PC-9 (cell line): Measurements from ENCODE around the gene SNTG2. TPM values are rescaled to one million over a fixed set of nuclear protein-coding genes. Genes with fewer than 3 reads are reported as not detected.

Experiments used
- BruUV-seq: library from RNA; stranded (reverse); fragments of 400-500 nt; replicated peaks from 2 replicates; lab custom pipeline; 2021; lab: Mats Ljungman, UMichigan
- CTCF ChIA-PET: fragments of 300-600 bp; sonication (Branson Sonifier 250); formaldehyde crosslinking; loops from one replicate; lab custom pipeline; 2022; ENCODE audit warnings: antibody characterized with exemption; lab: Charles Lee
- POLR2A ChIA-PET: fragments of 300-600 bp; sonication (Branson Sonifier 250); formaldehyde crosslinking; loops from one replicate; lab custom pipeline; 2022; ENCODE audit warnings: antibody characterized with exemption; ENCODE audit not compliant: unreplicated experiment; lab: Charles Lee
- DNase-seq, 2 experiments: peaks; one replicate each; pipeline versions ENCODE4 v3.0.0 to v3.0.0-alpha.2; 2015 to 2022; ENCODE audit warnings: mixed read lengths in 1 of 2
- H2AFZ ChIP-seq: fragments of 200-600 bp; sonication (generic); 2 replicates; pipeline ENCODE4 v1.8.1; 2017; ENCODE audit warnings: antibody characterized with exemption
- H3F3A ChIP-seq: fragments of 200-600 bp; sonication (generic); 2 replicates; pipeline ENCODE4 v1.8.1; 2017; ENCODE audit warnings: antibody characterized with exemption, mild to moderate bottlenecking, low read depth; ENCODE audit not compliant: insufficient read depth
- H3K27ac ChIP-seq: fragments of 200-600 bp; sonication (generic); 2 replicates; pipeline ENCODE4 v1.6.1; 2016; ENCODE audit warnings: mixed run types
- H3K27me3 ChIP-seq: fragments of 200-600 bp; sonication (generic); 2 replicates; pipeline ENCODE4 v1.6.1; 2016; ENCODE audit warnings: low read depth, mixed run types; ENCODE audit not compliant: insufficient read depth
- H3K36me3 ChIP-seq: fragments of 200-600 bp; sonication (generic); 2 replicates; pipeline ENCODE4 v1.6.1; 2016; ENCODE audit warnings: low read depth, mixed run types
- H3K4me1 ChIP-seq: fragments of 200-600 bp; sonication (generic); replicated peaks from 2 replicates; pipeline ENCODE4 v1.6.1; 2016; ENCODE audit warnings: mixed run types; ENCODE audit not compliant: insufficient read depth
- H3K4me2 ChIP-seq: fragments of 200-600 bp; sonication (generic); 2 replicates; pipeline ENCODE4 v1.6.1; 2017; ENCODE audit warnings: mixed run types
- H3K4me3 ChIP-seq: fragments of 200-600 bp; sonication (generic); 2 replicates; pipeline ENCODE4 v1.6.1; 2016; ENCODE audit warnings: mixed run types
- H3K79me2 ChIP-seq: fragments of 200-600 bp; sonication (generic); 2 replicates; pipeline ENCODE4 v1.6.1; 2017; ENCODE audit warnings: low read depth, mixed run types
- H3K9me2 ChIP-seq: fragments of 200-600 bp; sonication (generic); 2 replicates; pipeline ENCODE4 v1.8.1; 2017; ENCODE audit warnings: mild to moderate bottlenecking; ENCODE audit not compliant: insufficient read depth
- H3K9me3 ChIP-seq: fragments of 200-600 bp; sonication (generic); 2 replicates; pipeline ENCODE4 v1.8.1; 2016; ENCODE audit warnings: low read depth; ENCODE audit not compliant: insufficient read depth
- H4K20me1 ChIP-seq: fragments of 200-600 bp; sonication (generic); 2 replicates; pipeline ENCODE4 v1.8.1; 2017; ENCODE audit not compliant: insufficient read depth
- EZH2 ChIP-seq: fragments of 200-600 bp; sonication (generic); IDR thresholded peaks from 2 replicates; pipeline ENCODE4 v1.8.0; 2017; ENCODE audit warnings: antibody characterized with exemption, low read depth
- intact Hi-C: fragments of 100-400 bp; cut with micrococcal nuclease; formaldehyde crosslinking; loops from one replicate; pipeline ENCODE4 v1.10.0; 2022; ENCODE audit not compliant: unreplicated experiment
- total RNA-seq: library from RNA; stranded (reverse); gene quantifications from 2 replicates; pipeline ENCODE4 v1.2.3, GENCODE V29; 2021
- TF ChIP-seq, protein P1 (sequence below): fragments of 200-600 bp; sonication (generic); conservative IDR thresholded peaks from 2 replicates; pipeline ENCODE4 v1.6.1; 2017; ENCODE audit warnings: mixed run types, antibody characterized with exemption, mild to moderate bottlenecking, moderate library complexity

SNTG2 gene
- total RNA-seq, 1 experiment from 2014 or later = not detected

DNA sequence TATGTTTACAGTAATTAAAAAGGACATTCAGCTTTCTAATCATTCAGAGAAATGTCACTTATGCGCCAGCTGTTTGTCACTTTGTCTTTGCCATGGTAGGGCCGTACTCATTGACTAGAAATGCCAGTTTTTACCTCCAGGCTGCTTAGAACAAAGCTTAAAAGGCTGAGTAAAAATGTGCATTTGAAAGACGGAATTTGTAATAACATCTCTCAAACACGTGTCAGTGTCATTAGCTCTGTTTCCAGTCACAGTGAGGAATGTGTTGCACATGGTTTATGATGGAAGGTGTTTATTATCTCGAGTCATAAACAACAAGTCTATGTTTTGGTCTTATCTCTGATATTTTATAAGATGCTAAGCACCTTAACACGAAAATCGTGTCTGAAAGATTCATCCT lies 118.2 kb downstream of the SNTG2 start:
- H3K4me1 ChIP-seq = no peaks in the 10 kb centered on the region
- no peak overlapping the region for H2AFZ ChIP-seq
- H3K4me2 ChIP-seq = no peak overlapping the region
- no TSS peak for BruUV-seq
- ChIA-PET CTCF (no interaction called here), POLR2A (interaction anchor here (0.7 kb wide), 1 partner anchor 687 kb away, joined by 4 read pairs; no protein-coding TSS in a partner anchor)
- H3K4me3 ChIP-seq = no peak overlapping the region
- H3K36me3 ChIP-seq = no peaks in the 10 kb centered on the region
- H3K27ac ChIP-seq = no peak overlapping the region
- H3K79me2 ChIP-seq = no peaks in the 10 kb centered on the region
- intact Hi-C loops = no loop called here
- no peak for DNase-seq
- no peaks in the 10 kb centered on the region for H3K9me3 ChIP-seq
- no peaks in the 10 kb centered on the region for H3K9me2 ChIP-seq
- no peaks in the 10 kb centered on the region for H3F3A ChIP-seq
- TF ChIP-seq, protein P1, sequence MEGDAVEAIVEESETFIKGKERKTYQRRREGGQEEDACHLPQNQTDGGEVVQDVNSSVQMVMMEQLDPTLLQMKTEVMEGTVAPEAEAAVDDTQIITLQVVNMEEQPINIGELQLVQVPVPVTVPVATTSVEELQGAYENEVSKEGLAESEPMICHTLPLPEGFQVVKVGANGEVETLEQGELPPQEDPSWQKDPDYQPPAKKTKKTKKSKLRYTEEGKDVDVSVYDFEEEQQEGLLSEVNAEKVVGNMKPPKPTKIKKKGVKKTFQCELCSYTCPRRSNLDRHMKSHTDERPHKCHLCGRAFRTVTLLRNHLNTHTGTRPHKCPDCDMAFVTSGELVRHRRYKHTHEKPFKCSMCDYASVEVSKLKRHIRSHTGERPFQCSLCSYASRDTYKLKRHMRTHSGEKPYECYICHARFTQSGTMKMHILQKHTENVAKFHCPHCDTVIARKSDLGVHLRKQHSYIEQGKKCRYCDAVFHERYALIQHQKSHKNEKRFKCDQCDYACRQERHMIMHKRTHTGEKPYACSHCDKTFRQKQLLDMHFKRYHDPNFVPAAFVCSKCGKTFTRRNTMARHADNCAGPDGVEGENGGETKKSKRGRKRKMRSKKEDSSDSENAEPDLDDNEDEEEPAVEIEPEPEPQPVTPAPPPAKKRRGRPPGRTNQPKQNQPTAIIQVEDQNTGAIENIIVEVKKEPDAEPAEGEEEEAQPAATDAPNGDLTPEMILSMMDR = no peak
- no peak for TF ChIP-seq EZH2
- H3K27me3 ChIP-seq = peaks cover 77% of the 10 kb centered on the region
- H4K20me1 ChIP-seq = no peaks in the 10 kb centered on the region

DNA sequence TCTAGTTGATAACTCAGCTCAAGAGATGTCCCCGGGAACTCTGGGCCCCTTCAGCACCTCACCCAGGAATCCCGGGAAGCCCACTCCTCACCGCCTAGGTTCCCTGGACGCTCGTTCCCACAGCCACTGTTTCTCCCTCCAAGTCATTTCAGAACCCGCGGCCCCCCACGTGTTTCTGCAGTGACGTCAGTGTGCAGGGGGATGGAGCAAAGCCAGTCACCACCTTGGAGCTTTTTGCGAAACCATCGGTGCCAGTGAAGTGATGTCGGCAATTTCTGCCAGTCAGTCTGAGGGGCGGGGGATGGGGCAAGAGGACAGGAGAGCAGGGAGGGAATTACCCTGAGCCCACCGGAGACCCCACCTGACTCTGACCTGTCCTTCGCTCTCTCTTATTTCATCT lies 119.2 kb downstream of the SNTG2 start:
- no peak overlapping the region for H3K4me2 ChIP-seq
- intact Hi-C loops = no loop called here
- no peaks in the 10 kb centered on the region for H3F3A ChIP-seq
- POLR2A ChIA-PET = no interaction called here
- H4K20me1 ChIP-seq = peaks cover 4% of the 10 kb centered on the region; the same call in 1 of the 2 replicates
- peaks cover 79% of the 10 kb centered on the region for H3K27me3 ChIP-seq
- no TSS peak for BruUV-seq
- DNase-seq = no peak
- H3K36me3 ChIP-seq = no peaks in the 10 kb centered on the region
- no peak overlapping the region for H2AFZ ChIP-seq
- H3K79me2 ChIP-seq = no peaks in the 10 kb centered on the region
- H3K4me3 ChIP-seq = no peak overlapping the region
- no peaks in the 10 kb centered on the region for H3K4me1 ChIP-seq
- no peaks in the 10 kb centered on the region for H3K9me3 ChIP-seq
- TF ChIP-seq, protein P1 = no peak
- TF ChIP-seq EZH2 = no peak
- CTCF ChIA-PET = no interaction called here
- H3K9me2 ChIP-seq = no peaks in the 10 kb centered on the region
- no peak overlapping the region for H3K27ac ChIP-seq

DNA sequence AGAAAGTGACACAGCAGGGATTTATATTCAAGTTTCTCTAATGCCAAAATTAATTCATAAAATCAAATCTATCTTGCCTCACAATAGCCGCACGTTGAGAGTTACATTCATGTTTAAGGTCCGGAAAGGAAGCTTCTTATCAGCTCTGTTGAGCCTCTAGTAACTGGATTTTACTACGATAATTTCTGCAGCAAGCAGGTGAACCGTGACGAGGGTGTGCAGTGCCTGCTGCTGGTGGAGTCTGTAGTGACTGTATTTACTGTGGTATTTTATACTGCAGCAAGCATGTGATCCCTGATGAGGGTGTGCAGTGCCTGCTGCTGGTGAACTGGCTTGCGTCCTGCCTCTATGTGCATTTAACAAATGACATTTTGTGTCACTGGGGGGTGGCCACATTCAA lies 120.0 kb downstream of the SNTG2 start:
- no peaks in the 10 kb centered on the region for H3F3A ChIP-seq
- no peak for DNase-seq
- no TSS peak for BruUV-seq
- H3K79me2 ChIP-seq = no peaks in the 10 kb centered on the region
- intact Hi-C loops = no loop called here
- ChIA-PET CTCF (no interaction called here), POLR2A (no interaction called here)
- H3K4me3 ChIP-seq = no peak overlapping the region
- no peak overlapping the region for H3K4me2 ChIP-seq
- peaks cover 80% of the 10 kb centered on the region for H3K27me3 ChIP-seq
- H3K9me3 ChIP-seq = no peaks in the 10 kb centered on the region
- no peaks in the 10 kb centered on the region for H3K36me3 ChIP-seq
- H2AFZ ChIP-seq = no peak overlapping the region
- no peaks in the 10 kb centered on the region for H3K9me2 ChIP-seq
- TF ChIP-seq EZH2 = no peak
- TF ChIP-seq, protein P1 = no peak
- H3K27ac ChIP-seq = no peak overlapping the region
- no peaks in the 10 kb centered on the region for H3K4me1 ChIP-seq
- peaks cover 4% of the 10 kb centered on the region; the same call in 1 of the 2 replicates for H4K20me1 ChIP-seq
